Mesendoderm (in vitro differentiated cells): ENCODE results near the gene SBK2.

ENCODE experiments used
- DNase-seq: peaks from one replicate; pipeline ENCODE4 v3.0.0; 2013
- H2AK5ac ChIP-seq: 2 replicates; pipeline ENCODE4 v1.6.1; 2013; ENCODE audit warnings: low read length, inconsistent platforms
- H2BK120ac ChIP-seq: 2 replicates; pipeline ENCODE4 v1.6.1; 2013; ENCODE audit warnings: low read depth, mild to moderate bottlenecking, low read length, moderate library complexity, mixed read lengths
- H2BK15ac ChIP-seq: replicated peaks from 2 replicates; pipeline ENCODE4 v1.6.1; 2013; ENCODE audit warnings: low read depth, mild to moderate bottlenecking, moderate library complexity
- H2BK5ac ChIP-seq: 2 replicates; pipeline ENCODE4 v1.6.1; 2013; ENCODE audit warnings: low read length, inconsistent platforms
- H3K18ac ChIP-seq: 2 replicates; pipeline ENCODE4 v1.6.1; 2013; ENCODE audit warnings: mild to moderate bottlenecking, low read length, mixed read lengths
- H3K23ac ChIP-seq: one replicate; pipeline ENCODE4 v1.6.1; 2013; ENCODE audit warnings: low read length
- H3K27ac ChIP-seq: 2 replicates; pipeline ENCODE4 v1.5.1; 2013; ENCODE audit warnings: low read depth, mild to moderate bottlenecking, inconsistent platforms, low read length, moderate library complexity
- H3K27me3 ChIP-seq: 2 replicates; pipeline ENCODE4 v1.6.1; 2013; ENCODE audit warnings: low read length, control low read depth, mild to moderate bottlenecking, inconsistent platforms; ENCODE audit not compliant: insufficient read depth, poor library complexity
- H3K36me3 ChIP-seq: 2 replicates; pipeline ENCODE4 v1.6.1; 2013; ENCODE audit warnings: low read length, inconsistent platforms; ENCODE audit not compliant: control insufficient read depth, insufficient read depth
- H3K4ac ChIP-seq: one replicate; pipeline ENCODE4 v1.6.1; 2013; ENCODE audit warnings: low read depth, mild to moderate bottlenecking, low read length, moderate library complexity
- H3K4me1 ChIP-seq: 2 replicates; pipeline ENCODE4 v1.6.1; 2013; ENCODE audit warnings: low read depth, low read length, inconsistent platforms; ENCODE audit not compliant: control insufficient read depth
- H3K4me2 ChIP-seq: 2 replicates; pipeline ENCODE4 v1.6.1; 2013; ENCODE audit warnings: low read length
- H3K4me3 ChIP-seq: 2 replicates; pipeline ENCODE4 v1.5.1; 2013; ENCODE audit warnings: mild to moderate bottlenecking, low read length
- H3K56ac ChIP-seq: one replicate; pipeline ENCODE4 v1.6.1; 2013; ENCODE audit warnings: low read length
- H3K79me1 ChIP-seq: 2 replicates; pipeline ENCODE4 v1.6.1; 2013; ENCODE audit warnings: low read length, inconsistent platforms
- H3K79me2 ChIP-seq: 2 replicates; pipeline ENCODE4 v1.6.1; 2013; ENCODE audit warnings: mild to moderate bottlenecking, low read length; ENCODE audit not compliant: control insufficient read depth, insufficient read depth
- H3K9ac ChIP-seq: 2 replicates; pipeline ENCODE4 v1.6.1; 2013; ENCODE audit warnings: low read length, inconsistent platforms
- H4K5ac ChIP-seq: one replicate; pipeline ENCODE4 v1.6.1; 2013; ENCODE audit warnings: low read length
- H4K8ac ChIP-seq: one replicate; pipeline ENCODE4 v1.6.1; 2013; ENCODE audit warnings: low read depth, mild to moderate bottlenecking, control low read depth, low read length, moderate library complexity
- WGBS: extraction: QIAGEN DNeasy Blood & Tissue Kit; methylation state at CpG from one replicate; pipeline ENCODE4 v1.1.7; 2013; ENCODE audit warnings: low lambda C conversion rate, missing lambda C conversion rate; ENCODE audit not compliant: insufficient coverage; ENCODE audit errors: extremely low coverage; 5-methylcytosine and 5-hydroxymethylcytosine counted together

The SBK2 gene

GRCh38 chr19:55493645-55494171, 43.2 kb downstream of the SBK2 start:
- H3K18ac ChIP-seq: no peak overlapping the region
- no peak overlapping the region for H3K4me2 ChIP-seq
- no peaks in the 10 kb centered on the region for H3K36me3 ChIP-seq
- H3K4ac ChIP-seq: no peak overlapping the region
- H2BK15ac ChIP-seq: no peak overlapping the region
- no peaks in the 10 kb centered on the region for H3K79me1 ChIP-seq
- H2AK5ac ChIP-seq: no peak overlapping the region
- no peak overlapping the region for H3K4me3 ChIP-seq
- no peak overlapping the region for H3K27ac ChIP-seq
- H3K9ac ChIP-seq: no peak overlapping the region
- no peak for DNase-seq
- no peak overlapping the region for H3K23ac ChIP-seq
- no peak overlapping the region for H3K56ac ChIP-seq
- no CpG with 5 or more reads among the region's 38 CpGs for WGBS
- H4K5ac ChIP-seq: no peak overlapping the region
- H4K8ac ChIP-seq: no peak overlapping the region
- H3K4me1 ChIP-seq: no peaks in the 10 kb centered on the region
- H2BK5ac ChIP-seq: no peak overlapping the region
- H2BK120ac ChIP-seq: no peak overlapping the region
- H3K79me2 ChIP-seq: no peaks in the 10 kb centered on the region
- no peaks in the 10 kb centered on the region for H3K27me3 ChIP-seq

GRCh38 chr19:55493052-55493644, 43.8 kb downstream of the SBK2 start:
- H3K27ac ChIP-seq: no peak overlapping the region
- H3K23ac ChIP-seq: no peak overlapping the region
- no peaks in the 10 kb centered on the region for H3K4me1 ChIP-seq
- H2BK15ac ChIP-seq: no peak overlapping the region
- H3K56ac ChIP-seq: no peak overlapping the region
- no peak overlapping the region for H2BK5ac ChIP-seq
- H4K8ac ChIP-seq: no peak overlapping the region
- H2BK120ac ChIP-seq: no peak overlapping the region
- no peak overlapping the region for H3K4me2 ChIP-seq
- no peak overlapping the region for H2AK5ac ChIP-seq
- no peaks in the 10 kb centered on the region for H3K27me3 ChIP-seq
- WGBS: no CpG with 5 or more reads among the region's 18 CpGs
- DNase-seq: no peak
- no peak overlapping the region for H4K5ac ChIP-seq
- no peak overlapping the region for H3K4ac ChIP-seq
- no peaks in the 10 kb centered on the region for H3K36me3 ChIP-seq
- no peaks in the 10 kb centered on the region for H3K79me2 ChIP-seq
- H3K9ac ChIP-seq: no peak overlapping the region
- H3K4me3 ChIP-seq: no peak overlapping the region
- H3K79me1 ChIP-seq: no peaks in the 10 kb centered on the region
- H3K18ac ChIP-seq: no peak overlapping the region

- H2BK15ac ChIP-seq: no peak overlapping the region
- no peak overlapping the region for H3K4me3 ChIP-seq
Measured at GRCh38 chr19:55492362-55492944, 44.5 kb downstream of the SBK2 start.

GRCh38 chr19:55491546-55492360, 45.2 kb downstream of the SBK2 start:
- Histone ChIP-seq H3K79me1 (no peaks in the 10 kb centered on the region), H3K27ac (no peak overlapping the region), H3K56ac (no peak overlapping the region), H2BK5ac (no peak overlapping the region), H4K8ac (no peak overlapping the region), H2AK5ac (no peak overlapping the region), H3K36me3 (no peaks in the 10 kb centered on the region), H3K79me2 (no peaks in the 10 kb centered on the region), H3K4ac (no peak overlapping the region), H3K4me1 (peaks cover 8% of the 10 kb centered on the region), H3K4me2 (no peak overlapping the region), H2BK120ac (no peak overlapping the region), H3K4me3 (no peak overlapping the region), H3K9ac (no peak overlapping the region), H3K23ac (no peak overlapping the region), H3K27me3 (no peaks in the 10 kb centered on the region), H3K18ac (no peak overlapping the region), H2BK15ac (no peak overlapping the region), H4K5ac (no peak overlapping the region)
- DNase-seq: no peak
- WGBS: no CpG with 5 or more reads among the region's 24 CpGs

More at GRCh38 chr19:55492362-55492944, 44.5 kb downstream of the SBK2 start:
- Histone ChIP-seq H2AK5ac (no peak overlapping the region), H4K8ac (no peak overlapping the region), H3K36me3 (no peaks in the 10 kb centered on the region), H3K4me1 (peaks cover 3% of the 10 kb centered on the region), H3K79me2 (no peaks in the 10 kb centered on the region), H2BK120ac (no peak overlapping the region), H3K56ac (no peak overlapping the region), H3K9ac (no peak overlapping the region), H3K4me2 (no peak overlapping the region), H3K27ac (no peak overlapping the region), H3K18ac (no peak overlapping the region), H3K23ac (no peak overlapping the region), H2BK5ac (no peak overlapping the region), H3K4ac (no peak overlapping the region), H3K27me3 (no peaks in the 10 kb centered on the region), H4K5ac (no peak overlapping the region), H3K79me1 (no peaks in the 10 kb centered on the region)
- WGBS: no CpG with 5 or more reads among the region's 12 CpGs
- DNase-seq: no peak

- Histone ChIP-seq H3K4me1 (peaks cover 8% of the 10 kb centered on the region), H3K4me2 (no peak overlapping the region), H3K56ac (no peak overlapping the region), H3K79me2 (no peaks in the 10 kb centered on the region), H2AK5ac (no peak overlapping the region), H3K4me3 (no peak overlapping the region), H3K36me3 (no peaks in the 10 kb centered on the region), H3K27me3 (no peaks in the 10 kb centered on the region), H4K5ac (no peak overlapping the region), H2BK5ac (no peak overlapping the region), H3K79me1 (peaks cover 2% of the 10 kb centered on the region), H3K9ac (no peak overlapping the region), H2BK15ac (no peak overlapping the region), H3K27ac (no peak overlapping the region), H3K4ac (no peak overlapping the region), H3K23ac (no peak overlapping the region), H2BK120ac (no peak overlapping the region), H3K18ac (no peak overlapping the region), H4K8ac (no peak overlapping the region)
- no peak for DNase-seq
- WGBS: no CpG with 5 or more reads among the region's 52 CpGs
Measured at GRCh38 chr19:55490478-55491432, 46.2 kb downstream of the SBK2 start.
